Measurements from ENCODE around the gene NRCAM.

DNA sequence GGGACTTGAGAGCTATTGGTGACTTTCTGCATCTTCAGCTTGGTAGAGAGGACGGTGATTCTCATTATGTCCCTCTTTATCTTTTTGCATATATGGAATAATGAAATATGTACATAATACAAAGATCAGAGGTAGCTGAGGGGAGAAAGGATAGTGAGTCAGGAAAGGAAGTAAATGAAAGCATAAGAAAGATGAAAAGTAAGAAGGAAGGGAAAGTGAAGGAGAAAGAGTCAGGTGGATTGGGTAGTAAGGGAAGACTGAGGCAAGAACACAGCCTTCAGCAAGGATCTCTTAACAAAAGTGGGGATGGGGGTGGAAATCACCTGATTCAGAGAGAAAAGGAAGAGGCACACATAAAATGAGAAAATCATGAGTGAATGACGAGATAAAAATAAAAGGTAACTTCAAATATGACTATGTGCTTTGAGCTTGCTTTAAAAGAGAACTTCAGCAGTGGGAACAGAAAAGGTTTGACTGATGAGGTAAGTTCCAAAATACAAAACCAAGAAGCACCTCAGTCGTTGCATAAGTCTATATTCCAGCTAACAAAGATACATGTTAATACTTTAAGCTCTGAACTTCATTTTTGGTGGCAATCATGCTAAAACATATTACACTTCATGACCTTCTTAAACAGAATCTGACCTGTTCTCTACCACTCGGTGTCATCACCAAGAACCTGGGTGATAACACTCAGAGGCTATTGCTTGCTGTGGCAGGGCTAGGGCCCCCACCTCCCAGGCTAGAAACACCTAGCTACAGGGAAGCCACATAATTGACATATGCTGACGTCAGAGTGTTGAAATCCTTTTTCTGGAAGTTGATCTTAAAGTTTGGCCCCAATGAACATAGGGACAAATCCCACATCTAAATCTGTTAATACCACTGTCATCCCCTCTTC lies 32.9 kb downstream of the NRCAM start:
- no peak for TF ChIP-seq ZNF652 (CRISPR knock-in tag; IDR thresholded peaks at IDR 0.05; ENCODE audit: borderline replicate concordance, low read depth)
- TF ChIP-seq, protein P1, sequence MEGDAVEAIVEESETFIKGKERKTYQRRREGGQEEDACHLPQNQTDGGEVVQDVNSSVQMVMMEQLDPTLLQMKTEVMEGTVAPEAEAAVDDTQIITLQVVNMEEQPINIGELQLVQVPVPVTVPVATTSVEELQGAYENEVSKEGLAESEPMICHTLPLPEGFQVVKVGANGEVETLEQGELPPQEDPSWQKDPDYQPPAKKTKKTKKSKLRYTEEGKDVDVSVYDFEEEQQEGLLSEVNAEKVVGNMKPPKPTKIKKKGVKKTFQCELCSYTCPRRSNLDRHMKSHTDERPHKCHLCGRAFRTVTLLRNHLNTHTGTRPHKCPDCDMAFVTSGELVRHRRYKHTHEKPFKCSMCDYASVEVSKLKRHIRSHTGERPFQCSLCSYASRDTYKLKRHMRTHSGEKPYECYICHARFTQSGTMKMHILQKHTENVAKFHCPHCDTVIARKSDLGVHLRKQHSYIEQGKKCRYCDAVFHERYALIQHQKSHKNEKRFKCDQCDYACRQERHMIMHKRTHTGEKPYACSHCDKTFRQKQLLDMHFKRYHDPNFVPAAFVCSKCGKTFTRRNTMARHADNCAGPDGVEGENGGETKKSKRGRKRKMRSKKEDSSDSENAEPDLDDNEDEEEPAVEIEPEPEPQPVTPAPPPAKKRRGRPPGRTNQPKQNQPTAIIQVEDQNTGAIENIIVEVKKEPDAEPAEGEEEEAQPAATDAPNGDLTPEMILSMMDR (CRISPR knock-in tag; IDR thresholded peaks at IDR 0.05): no peak
- no peak for TF ChIP-seq ERF (CRISPR knock-in tag; IDR thresholded peaks at IDR 0.05)
- TF ChIP-seq ZNF24 (IDR thresholded peaks at IDR 0.05): no peak
- TF ChIP-seq, protein P2, sequence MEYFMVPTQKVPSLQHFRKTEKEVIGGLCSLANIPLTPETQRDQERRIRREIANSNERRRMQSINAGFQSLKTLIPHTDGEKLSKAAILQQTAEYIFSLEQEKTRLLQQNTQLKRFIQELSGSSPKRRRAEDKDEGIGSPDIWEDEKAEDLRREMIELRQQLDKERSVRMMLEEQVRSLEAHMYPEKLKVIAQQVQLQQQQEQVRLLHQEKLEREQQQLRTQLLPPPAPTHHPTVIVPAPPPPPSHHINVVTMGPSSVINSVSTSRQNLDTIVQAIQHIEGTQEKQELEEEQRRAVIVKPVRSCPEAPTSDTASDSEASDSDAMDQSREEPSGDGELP (IDR thresholded peaks at IDR 0.05; ENCODE audit: borderline replicate concordance, low read depth): no peak

Data from HepG2 (cell line).